Iris pigment epithelial cell (primary cell): ENCODE measurements around the gene BRD8.
A peak's percentile ranks its signal among the peaks of the same experiment; 100 is the strongest.

Experiments used
- DNase-seq: peaks from one replicate; pipeline ENCODE4 v3.0.0-alpha.2; 2011; ENCODE audit warnings: low read depth

Gene BRD8

DNA sequence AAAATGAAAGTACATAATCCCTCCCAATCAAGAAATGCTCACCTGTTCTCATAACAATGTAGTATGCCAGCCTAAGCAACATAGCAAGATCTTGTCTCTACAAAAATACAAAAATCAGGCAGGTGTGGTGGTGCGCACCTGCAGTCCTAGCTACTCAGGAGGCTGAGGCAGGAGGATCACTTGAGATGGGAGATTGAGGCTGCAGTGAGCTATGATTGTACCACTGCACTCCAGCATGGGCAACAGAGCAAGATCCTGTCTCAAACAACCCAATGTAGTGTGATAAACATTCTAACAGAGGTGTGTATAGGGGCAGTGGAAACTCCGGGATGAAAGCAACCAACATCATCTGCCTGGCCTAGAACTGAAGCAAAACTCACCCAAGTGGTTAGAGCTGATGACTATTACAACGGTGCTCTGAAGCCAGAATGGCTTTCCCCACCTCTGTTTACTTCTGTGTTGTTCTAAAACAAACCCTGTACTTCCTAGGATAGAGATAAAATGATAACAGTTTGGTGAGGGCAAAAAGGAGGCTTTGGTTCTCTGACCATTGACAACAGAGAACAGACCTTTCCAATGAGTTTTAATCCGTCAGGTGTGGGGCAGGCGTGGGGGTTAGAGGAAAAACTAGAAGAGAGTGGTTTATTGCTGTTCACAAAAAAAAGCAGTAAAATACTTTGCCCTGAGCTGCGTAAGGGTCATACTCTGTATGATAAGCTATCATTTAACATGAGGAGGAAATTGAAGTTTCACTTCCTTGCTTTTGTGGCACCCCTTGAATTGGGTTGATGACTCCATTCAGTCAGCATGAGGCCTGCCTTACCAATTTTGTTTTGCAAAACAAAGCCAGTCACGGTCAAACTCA is 75.7 kb downstream of the BRD8 start:
- DNase-seq = no peak

DNA sequence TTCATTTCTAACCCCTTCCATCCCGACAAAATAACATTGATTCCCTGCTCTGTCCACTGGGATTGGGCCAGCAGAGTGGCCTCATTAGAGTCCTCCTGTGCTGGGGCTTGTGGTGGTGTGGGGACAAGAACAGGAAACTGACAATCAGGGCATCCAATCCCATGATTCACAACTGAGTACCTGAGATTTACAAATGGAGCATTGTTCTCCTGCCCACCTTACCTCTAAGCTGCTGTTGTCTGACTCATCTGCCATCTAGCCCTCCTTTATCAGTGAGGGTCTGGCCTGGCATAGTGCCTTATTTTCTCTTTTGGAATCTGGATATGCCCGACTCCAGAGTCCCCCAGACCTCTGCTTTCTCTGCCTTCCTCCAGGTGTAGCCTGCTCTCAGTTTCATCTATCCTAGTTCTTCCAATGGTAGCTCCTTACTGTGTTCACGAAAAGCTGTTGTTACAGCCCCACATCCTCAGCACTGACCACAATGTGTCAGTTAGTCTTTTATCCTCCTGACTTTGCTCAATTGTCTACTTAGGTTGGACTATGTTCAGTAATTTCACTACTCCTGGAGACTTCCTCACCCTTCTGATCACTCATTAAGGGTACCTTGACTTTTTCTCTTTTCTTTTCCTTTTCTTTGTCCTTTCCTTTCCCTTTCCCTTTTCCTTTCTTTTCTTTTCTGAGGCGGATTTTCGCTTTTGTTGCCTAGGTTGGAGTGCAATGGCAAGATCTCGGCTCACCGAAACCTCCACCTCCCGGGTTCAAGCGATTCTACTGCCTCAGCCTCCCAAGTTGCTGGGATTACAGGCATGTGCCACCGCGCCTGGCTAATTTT is 81.2 kb downstream of the BRD8 start:
- no peak for DNase-seq

DNA sequence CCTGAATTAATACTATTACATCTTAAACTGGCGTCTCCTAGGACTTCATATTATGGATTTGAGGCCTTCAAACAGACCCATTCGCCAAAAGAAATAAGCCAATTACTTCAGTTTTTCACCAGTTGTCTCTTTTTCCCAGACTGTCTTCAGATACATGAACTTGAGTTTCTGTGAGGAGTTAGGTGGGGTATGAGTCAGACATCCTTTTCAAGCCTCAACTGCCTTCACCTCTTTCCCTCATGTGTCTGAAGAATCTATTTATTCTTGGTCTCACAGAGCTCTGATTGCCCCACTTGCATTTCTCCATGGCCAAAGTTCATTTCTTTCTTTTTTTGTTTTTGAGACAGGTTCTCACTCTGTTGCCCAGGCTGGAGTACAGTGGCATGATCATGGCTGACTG is 82.1 kb downstream of the BRD8 start:
- peak; percentile 28 for DNase-seq

DNA sequence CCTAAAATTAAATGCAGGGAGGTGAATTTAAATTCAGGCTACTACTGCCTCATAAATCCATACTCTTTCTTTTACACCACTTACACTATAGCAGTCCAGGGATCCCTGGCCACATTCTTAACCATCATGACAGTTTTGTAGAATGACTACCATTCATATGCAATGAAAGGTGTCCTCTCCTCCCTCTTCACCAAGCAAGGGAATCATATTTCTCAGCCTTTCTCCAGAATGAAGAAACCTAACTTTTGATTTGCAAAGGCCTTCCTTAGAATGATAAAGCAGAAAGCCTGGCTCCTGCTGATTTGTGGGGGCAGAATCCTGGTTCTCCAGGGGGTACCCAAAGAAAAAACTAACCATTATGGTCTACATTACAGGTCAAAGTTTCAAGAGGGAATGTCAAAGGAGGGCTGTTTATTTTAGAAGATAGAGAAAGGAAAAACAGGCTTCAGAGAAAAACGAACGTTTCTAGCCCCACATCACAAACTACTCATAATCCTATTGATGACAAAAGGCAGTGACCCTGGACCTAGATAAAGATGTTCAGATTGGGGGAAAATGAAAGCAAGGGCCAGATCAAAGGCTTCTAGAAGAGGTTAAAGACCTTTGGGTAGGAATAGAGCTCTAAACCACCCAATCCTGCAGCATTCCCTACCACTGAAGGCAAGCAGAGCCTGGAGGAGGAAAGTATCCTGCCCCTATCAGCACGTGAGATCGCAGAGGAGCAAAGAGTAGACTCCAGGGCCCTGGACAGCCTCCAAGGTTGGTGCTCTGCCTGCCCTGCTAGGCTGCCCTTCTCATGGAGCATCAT is 83.1 kb downstream of the BRD8 start:
- DNase-seq = no peak

DNA sequence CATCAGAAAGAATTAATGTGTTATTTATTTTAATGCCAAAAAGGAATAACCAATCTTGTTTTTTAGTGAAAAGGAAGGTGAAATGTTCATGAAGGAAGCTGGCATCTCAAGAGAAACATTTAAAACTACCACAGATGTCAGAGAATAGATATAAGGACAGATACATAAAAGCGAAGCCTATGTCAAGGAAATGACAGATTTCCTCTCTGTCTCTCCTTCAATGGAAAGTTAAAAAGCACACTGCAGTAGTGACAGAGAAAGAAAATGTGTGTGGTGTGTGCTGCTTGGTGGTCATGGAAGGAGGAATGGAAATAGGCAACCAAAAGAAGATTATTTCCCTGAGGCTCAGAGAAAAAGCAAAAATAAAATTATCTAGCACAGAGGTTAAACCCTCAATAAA is 85.4 kb downstream of the BRD8 start:
- DNase-seq = no peak

DNA sequence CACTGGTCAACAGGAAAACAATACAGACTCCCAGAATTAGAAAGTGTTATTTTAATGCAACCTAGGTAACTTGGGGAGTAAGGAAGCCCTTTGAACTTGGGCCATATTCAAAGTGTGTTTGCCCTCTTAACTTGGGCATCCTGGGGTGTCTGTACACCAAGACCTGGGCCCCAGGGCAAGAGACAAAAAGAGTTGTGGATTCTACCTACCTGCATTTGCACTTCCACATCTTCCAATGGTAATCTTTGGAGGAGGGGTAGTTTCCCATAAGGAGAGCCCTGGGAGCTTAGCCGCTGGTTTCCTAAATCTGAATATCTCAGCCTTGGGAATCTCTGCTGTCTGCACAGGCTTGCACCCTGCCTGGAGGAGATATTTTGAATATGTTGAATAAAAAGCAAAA is 86.1 kb downstream of the BRD8 start:
- no peak for DNase-seq

DNA sequence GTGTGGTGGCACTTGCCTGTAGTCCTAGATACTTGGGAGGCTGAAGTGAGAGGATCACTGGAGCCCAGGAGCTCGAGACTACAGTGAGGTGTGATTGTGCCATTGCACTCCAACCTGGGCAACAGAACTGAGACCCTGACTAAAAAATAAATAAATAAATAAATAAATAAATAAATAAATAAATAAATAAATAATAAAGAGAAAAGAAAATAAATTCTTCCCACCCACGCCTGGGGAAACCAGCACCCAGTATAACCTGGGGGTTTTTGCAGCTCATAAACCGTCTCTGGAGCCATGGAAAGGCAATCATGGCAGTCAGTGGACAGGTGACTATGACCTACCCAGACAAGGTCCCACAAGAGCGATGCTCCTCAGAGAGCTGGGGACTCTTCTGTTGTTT is 86.7 kb downstream of the BRD8 start:
- DNase-seq = no peak
